Parathyroid adenoma (tissue), 2 donors: ENCODE measurements around the gene PRRX2.

Experiments used
- H2AFZ ChIP-seq: fragments of 300-600 bp; sonication (generic); one replicate; pipeline ENCODE4 v1.7.0; 2017; ENCODE audit warnings: antibody characterized with exemption, mild to moderate bottlenecking
- H3K27ac ChIP-seq: fragments of 300-600 bp; sonication (generic); one replicate; pipeline ENCODE4 v1.7.0; 2017
- H3K27me3 ChIP-seq: fragments of 300-600 bp; sonication (generic); one replicate; pipeline ENCODE4 v1.7.0; 2017; ENCODE audit warnings: low read length; ENCODE audit not compliant: control insufficient read depth, insufficient read depth
- H3K36me3 ChIP-seq: fragments of 300-600 bp; sonication (generic); one replicate; pipeline ENCODE4 v1.7.0; 2017; ENCODE audit warnings: low read length; ENCODE audit not compliant: control insufficient read depth, insufficient read depth
- H3K4me1 ChIP-seq: fragments of 300-600 bp; sonication (generic); one replicate; pipeline ENCODE4 v1.7.0; 2017; ENCODE audit warnings: control low read depth
- H3K4me2 ChIP-seq: fragments of 300-600 bp; sonication (generic); one replicate; pipeline ENCODE4 v1.7.0; 2017; ENCODE audit warnings: low read length
- H3K4me3 ChIP-seq: fragments of 300-600 bp; sonication (generic); one replicate; pipeline ENCODE4 v1.7.0; 2017; ENCODE audit warnings: low read depth, low read length
- H3K79me2 ChIP-seq: fragments of 300-600 bp; sonication (generic); one replicate; pipeline ENCODE4 v1.7.0; 2017; ENCODE audit warnings: control low read depth
- H3K9ac ChIP-seq: fragments of 300-600 bp; sonication (generic); one replicate; pipeline ENCODE4 v1.7.0; 2017; ENCODE audit warnings: mild to moderate bottlenecking
- H3K9me3 ChIP-seq: fragments of 300-600 bp; sonication (generic); one replicate; pipeline ENCODE4 v1.7.0; 2017; ENCODE audit warnings: low read length; ENCODE audit not compliant: control insufficient read depth
- CTCF ChIP-seq: fragments of 300-600 bp; sonication (generic); IDR thresholded peaks from one replicate; pipeline ENCODE4 v1.7.0; 2017; ENCODE audit warnings: antibody characterized with exemption, mild to moderate bottlenecking
- donor health status: primary hyperparathyroidism.

The PRRX2 gene

DNA sequence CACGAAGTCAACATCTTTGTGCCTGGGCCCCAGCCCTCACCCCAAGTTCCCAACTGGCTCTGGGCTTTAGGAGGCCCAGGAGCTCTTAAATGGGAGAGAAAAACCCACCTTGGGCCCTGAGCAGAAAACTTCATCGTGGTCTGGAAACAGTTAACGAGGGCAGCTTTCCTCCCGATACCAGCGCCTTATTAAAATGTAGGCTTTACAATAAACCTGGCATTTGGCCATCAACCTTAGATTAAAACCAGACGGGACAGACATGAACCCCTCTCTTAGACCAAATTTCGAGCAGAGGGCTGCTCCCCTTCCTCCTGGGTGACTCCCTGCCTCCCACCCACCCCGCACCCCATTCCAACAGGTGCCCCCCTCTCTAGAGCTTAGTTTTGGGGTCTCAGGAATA lies 39.4 kb downstream of the PRRX2 start:
- H3K9me3 ChIP-seq, result no peaks in the 10 kb centered on the region
- no peak overlapping the region for H2AFZ ChIP-seq
- no peak overlapping the region for H3K4me2 ChIP-seq
- H3K36me3 ChIP-seq, result no peaks in the 10 kb centered on the region
- no peaks in the 10 kb centered on the region for H3K27me3 ChIP-seq
- H3K4me1 ChIP-seq, result no peaks in the 10 kb centered on the region
- H3K9ac ChIP-seq, result no peak overlapping the region
- no peak for TF ChIP-seq CTCF
- no peak overlapping the region for H3K4me3 ChIP-seq
- no peaks in the 10 kb centered on the region for H3K79me2 ChIP-seq
- no peak overlapping the region for H3K27ac ChIP-seq

DNA sequence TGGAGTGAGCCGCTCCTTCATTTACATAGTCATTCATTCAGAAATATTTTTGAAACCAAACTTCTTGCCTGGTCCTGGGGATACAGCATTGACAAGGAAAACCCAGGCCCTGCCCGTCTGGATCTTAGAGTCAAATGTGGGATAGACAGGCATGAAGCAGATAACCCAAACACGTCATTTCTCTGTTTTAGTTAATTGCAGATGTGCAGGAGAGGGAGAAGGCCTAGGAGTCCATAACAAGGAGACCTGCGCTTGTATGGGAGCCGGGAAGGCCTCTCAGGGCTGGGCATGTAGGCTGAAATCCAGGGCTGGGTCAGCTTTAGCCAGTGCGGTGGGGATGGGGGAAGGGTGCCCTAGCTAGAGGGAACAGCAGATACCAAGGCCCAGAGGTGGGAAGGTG lies 43.3 kb downstream of the PRRX2 start:
- no peaks in the 10 kb centered on the region for H3K79me2 ChIP-seq
- H3K36me3 ChIP-seq, result no peaks in the 10 kb centered on the region
- no peaks in the 10 kb centered on the region for H3K9me3 ChIP-seq
- no peaks in the 10 kb centered on the region for H3K27me3 ChIP-seq
- H3K4me1 ChIP-seq, result no peaks in the 10 kb centered on the region
- H2AFZ ChIP-seq, result no peak overlapping the region
- H3K27ac ChIP-seq, result no peak overlapping the region
- no peak overlapping the region for H3K4me2 ChIP-seq
- no peak for TF ChIP-seq CTCF
- no peak overlapping the region for H3K4me3 ChIP-seq
- H3K9ac ChIP-seq, result no peak overlapping the region

DNA sequence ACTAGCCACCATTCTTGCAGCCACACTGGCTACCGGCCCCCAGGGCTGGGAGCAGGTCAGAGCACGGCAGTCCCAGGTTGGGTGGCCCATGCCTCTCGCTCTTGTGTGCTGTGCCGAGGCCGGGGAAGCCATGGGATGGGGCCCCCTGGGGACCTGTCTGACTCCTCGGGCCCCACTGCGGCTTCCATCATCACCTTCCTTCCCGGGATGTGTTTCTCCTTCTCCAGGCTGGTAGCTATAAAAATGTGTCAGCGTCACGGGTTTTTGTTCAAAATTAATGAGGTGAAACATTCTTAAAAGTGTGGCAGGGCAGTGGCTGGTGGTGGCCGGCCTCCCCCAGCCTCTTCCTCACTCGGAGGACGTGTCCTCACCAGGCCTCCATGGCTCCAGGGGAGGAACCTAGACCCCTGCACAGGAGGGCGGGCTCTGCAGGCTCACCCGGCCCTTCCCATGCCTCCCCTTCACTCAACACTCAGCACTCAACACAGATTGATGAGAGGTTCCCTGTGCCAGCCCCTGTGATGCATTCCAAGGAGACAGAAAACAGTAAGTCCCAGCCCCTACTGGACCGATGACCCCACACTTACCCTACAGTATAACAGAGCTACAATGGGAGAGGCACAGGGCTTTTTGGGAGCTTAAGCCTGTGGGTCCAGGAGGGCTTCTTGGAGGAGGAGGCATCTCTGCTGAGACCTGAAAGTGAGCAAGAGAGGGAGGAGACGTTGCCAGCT lies 44.2 kb downstream of the PRRX2 start:
- no peak overlapping the region for H3K9ac ChIP-seq

GRCh38 chr9:129710169-129710453 lies 44.7 kb downstream of the PRRX2 start:
- no peak overlapping the region for H3K9ac ChIP-seq
- no peak overlapping the region for H3K4me3 ChIP-seq
- no peaks in the 10 kb centered on the region for H3K36me3 ChIP-seq
- no peaks in the 10 kb centered on the region for H3K27me3 ChIP-seq
- H3K9me3 ChIP-seq, result no peaks in the 10 kb centered on the region
- no peak for TF ChIP-seq CTCF
- no peak overlapping the region for H2AFZ ChIP-seq
- no peak overlapping the region for H3K4me2 ChIP-seq
- no peaks in the 10 kb centered on the region for H3K4me1 ChIP-seq
- H3K79me2 ChIP-seq, result no peaks in the 10 kb centered on the region
- H3K27ac ChIP-seq, result no peak overlapping the region

More for the DNA sequence above, 44.2 kb downstream of the PRRX2 start:
- Histone ChIP-seq H3K27me3 (no peaks in the 10 kb centered on the region), H3K27ac (no peak overlapping the region), H3K4me3 (no peak overlapping the region), H3K79me2 (no peaks in the 10 kb centered on the region), H3K36me3 (no peaks in the 10 kb centered on the region), H3K4me2 (no peak overlapping the region), H3K4me1 (no peaks in the 10 kb centered on the region), H2AFZ (no peak overlapping the region), H3K9me3 (no peaks in the 10 kb centered on the region)
- TF ChIP-seq CTCF, result no peak

DNA sequence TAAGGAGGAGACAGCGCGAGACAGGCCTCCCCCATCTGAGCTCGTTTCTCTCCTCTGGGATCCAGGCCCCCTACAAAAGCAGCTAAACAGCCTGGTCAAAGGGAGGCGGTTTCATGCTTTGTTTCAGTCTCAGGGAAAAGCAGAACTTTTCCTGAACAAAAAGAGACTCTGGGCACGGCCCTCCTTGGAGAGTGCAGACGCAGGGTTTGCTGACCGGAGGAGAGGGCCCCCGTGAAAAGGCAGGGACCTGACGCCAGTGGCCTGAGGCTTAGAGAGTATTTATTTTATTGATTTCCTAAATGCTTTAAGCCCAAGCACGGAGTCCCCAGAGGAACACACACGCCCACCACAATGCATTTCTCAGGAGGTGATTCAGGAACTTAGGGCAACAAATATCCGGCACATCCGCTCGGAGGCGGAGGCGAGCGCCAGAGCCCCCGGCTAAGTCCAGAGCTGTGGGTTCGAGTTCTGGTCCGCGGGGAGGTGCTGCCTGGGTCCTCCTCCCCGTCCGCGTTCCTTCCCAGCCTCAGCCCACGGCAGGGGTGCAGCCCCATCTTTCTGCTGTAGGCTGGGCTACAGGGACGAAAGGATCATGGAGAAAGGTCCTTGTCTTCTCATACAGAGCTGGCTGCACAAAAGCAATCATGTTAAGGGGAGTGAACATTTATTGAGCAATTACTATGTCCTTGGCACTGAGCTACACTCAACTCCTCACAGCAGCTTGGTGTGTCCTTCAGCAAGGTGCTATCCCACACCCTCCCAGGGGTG lies 47.4 kb downstream of the PRRX2 start:
- Histone ChIP-seq H2AFZ (no peak overlapping the region), H3K27me3 (no peaks in the 10 kb centered on the region), H3K36me3 (no peaks in the 10 kb centered on the region), H3K4me2 (no peak overlapping the region), H3K9ac (no peak overlapping the region), H3K4me3 (no peak overlapping the region), H3K4me1 (no peaks in the 10 kb centered on the region), H3K9me3 (no peaks in the 10 kb centered on the region), H3K27ac (no peak overlapping the region), H3K79me2 (no peaks in the 10 kb centered on the region)
- TF ChIP-seq CTCF, result no peak
